Measurements from ENCODE around the gene PLD2.
A peak's percentile ranks its signal among the peaks of the same experiment; 100 is the strongest.

PLD2 gene

DNA sequence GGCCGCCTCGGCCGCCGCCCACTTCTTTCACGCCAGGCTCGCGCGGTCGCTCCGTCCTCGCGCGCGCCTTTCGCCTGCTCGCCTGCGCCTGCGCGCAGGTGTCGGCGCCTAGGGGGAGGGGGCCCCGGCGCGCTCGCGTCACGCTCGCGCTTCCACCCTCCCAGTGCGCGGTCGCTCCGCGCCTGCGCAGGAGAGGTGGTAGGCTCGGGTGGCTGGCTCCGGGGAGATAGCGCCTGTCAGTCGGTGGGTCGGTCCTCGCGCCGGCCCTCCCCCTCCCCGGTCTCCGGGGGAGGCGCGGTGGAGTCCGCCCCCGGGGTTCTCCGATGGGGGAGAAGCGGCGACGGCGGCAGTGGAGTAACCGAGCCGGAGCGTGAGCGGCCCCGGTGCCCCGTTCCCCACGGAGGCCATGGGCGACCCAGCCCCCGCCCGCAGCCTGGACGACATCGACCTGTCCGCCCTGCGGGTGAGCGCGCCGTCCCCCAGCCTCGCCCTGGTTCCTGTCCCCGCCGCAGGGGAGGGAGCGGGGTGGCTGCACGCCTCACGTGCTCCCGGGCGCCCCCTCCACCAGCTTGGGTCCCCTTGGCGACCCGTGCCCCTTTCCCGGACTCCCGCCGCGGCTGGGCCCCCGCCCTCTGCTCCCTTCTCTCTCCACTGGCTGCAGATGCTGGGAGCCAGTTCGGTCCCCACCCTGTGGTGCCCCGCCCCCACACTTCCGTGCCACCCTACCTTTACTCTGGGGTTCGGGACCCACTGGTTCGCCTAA, 26.4 kb downstream of the PLD2 start, which contains the start of gene MINK1:
MINK1 (plus strand) TSS at position 163 of the 763 bp plus-strand sequence; CDS start at position 407, 244 bp downstream.
- FAIRE-seq, result peak; percentile 97
- no peak for TF ChIP-seq POLR2A (IDR thresholded peaks at IDR 0.05; ENCODE audit: low read depth, low read length)
- TF ChIP-seq TAF1 (IDR thresholded peaks at IDR 0.05; ENCODE audit: low read depth, low read length), result no peak
- peak; percentile 85 for TF ChIP-seq PAX5 (IDR thresholded peaks at IDR 0.05; ENCODE audit: insufficient read depth, low read length, severe bottlenecking)
- TF ChIP-seq POLR2AphosphoS5 (IDR thresholded peaks at IDR 0.05; ENCODE audit: low read depth, low read length), result peak; percentile 36; the same call in 1 of the 2 replicates
- 0 out of 2 replicates have a peak, but pooled peaks have one; percentile 22 for TF ChIP-seq POU2F2 (IDR thresholded peaks at IDR 0.05; ENCODE audit: low read depth, low read length)
- TF ChIP-seq SPI1 (IDR thresholded peaks at IDR 0.05; ENCODE audit: low read depth, low read length), result 0 out of 2 replicates have a peak, but pooled peaks have one; percentile 4
- peak; percentile 99 for DNase-seq (ENCODE audit: insufficient read length, low spot score)

DNA sequence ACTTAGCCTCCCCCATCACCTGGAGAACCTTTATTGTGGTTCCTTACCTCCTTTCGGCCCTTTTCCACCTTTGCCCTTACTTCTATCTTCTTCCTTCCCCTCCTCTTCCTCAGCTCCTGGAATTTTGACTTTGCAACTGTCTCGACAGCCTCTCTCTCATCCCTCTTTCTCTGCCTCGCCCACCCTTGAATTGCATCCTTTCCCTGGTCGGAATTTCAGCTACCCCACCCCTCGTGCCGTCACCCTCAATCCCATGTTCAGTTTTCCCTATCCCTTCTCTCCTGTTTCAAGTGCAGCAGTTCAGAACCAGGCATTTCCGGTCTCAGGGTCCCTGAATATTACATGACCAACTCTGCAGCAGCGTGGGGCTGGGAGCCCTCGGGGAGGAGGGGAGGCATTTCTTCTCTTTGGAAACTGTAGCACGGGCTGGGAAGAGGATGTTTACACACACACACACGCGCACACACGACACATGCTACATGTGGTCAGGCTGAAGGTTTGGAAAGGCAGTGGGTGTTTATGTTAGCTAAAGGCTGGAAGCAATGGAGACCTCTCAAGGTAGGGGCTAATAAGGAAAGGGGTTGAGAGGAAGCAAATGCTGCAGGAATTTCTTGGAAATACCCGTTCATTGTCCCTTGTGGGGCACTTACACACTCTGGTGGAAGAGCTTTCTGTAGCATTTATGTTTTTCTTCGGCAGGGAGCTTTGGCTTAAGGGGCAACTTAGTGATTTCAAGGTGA, 27.2 kb downstream of the PLD2 start:
- no peak for DNase-seq (ENCODE audit: insufficient read length, low spot score)
- TF ChIP-seq SPI1 (IDR thresholded peaks at IDR 0.05; ENCODE audit: low read depth, low read length) (no peak), POLR2AphosphoS5 (IDR thresholded peaks at IDR 0.05; ENCODE audit: low read depth, low read length) (no peak), PAX5 (IDR thresholded peaks at IDR 0.05; ENCODE audit: insufficient read depth, low read length, severe bottlenecking) (no peak), TAF1 (IDR thresholded peaks at IDR 0.05; ENCODE audit: low read depth, low read length) (no peak), POU2F2 (IDR thresholded peaks at IDR 0.05; ENCODE audit: low read depth, low read length) (no peak), POLR2A (IDR thresholded peaks at IDR 0.05; ENCODE audit: low read depth, low read length) (no peak)

GRCh38 chr17:4834681-4835020, 27.7 kb downstream of the PLD2 start:
- DNase-seq (ENCODE audit: insufficient read length, low spot score) (no peak), FAIRE-seq (no peak)
- no peak for TF ChIP-seq POLR2A (IDR thresholded peaks at IDR 0.05; ENCODE audit: low read depth, low read length)
- TF ChIP-seq PAX5 (IDR thresholded peaks at IDR 0.05; ENCODE audit: insufficient read depth, low read length, severe bottlenecking), result no peak

More for the DNA sequence above, 27.2 kb downstream of the PLD2 start:
- FAIRE-seq, result peak; percentile 66

DNA sequence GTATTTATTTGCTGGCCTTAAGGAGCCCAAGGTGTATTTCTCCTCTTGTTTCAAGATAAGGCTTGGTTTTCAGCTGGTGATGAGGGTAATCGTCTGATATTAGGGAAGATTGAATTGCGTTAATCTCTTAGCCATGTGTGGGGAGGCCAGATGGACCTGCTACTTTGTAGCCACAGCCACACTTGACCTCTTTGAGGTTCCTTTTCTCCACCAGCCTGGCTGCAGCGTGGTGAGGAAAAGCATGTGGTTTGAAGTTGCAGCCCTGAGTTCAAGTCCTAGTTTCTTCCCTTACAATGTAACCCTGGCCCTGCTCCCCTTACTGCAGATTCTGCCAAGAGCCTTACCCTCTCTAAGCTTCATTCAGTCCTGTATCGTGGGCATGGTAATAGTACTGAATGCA, 29.3 kb downstream of the PLD2 start:
- DNase-seq (ENCODE audit: insufficient read length, low spot score) (no peak), FAIRE-seq (no peak)
- TF ChIP-seq POLR2A (IDR thresholded peaks at IDR 0.05; ENCODE audit: low read depth, low read length), result no peak
- no peak for TF ChIP-seq SPI1 (IDR thresholded peaks at IDR 0.05; ENCODE audit: low read depth, low read length)
- TF ChIP-seq PAX5 (IDR thresholded peaks at IDR 0.05; ENCODE audit: insufficient read depth, low read length, severe bottlenecking), result no peak
- TF ChIP-seq POLR2AphosphoS5 (IDR thresholded peaks at IDR 0.05; ENCODE audit: low read depth, low read length), result no peak
- no peak for TF ChIP-seq TAF1 (IDR thresholded peaks at IDR 0.05; ENCODE audit: low read depth, low read length)
- TF ChIP-seq POU2F2 (IDR thresholded peaks at IDR 0.05; ENCODE audit: low read depth, low read length), result no peak

DNA sequence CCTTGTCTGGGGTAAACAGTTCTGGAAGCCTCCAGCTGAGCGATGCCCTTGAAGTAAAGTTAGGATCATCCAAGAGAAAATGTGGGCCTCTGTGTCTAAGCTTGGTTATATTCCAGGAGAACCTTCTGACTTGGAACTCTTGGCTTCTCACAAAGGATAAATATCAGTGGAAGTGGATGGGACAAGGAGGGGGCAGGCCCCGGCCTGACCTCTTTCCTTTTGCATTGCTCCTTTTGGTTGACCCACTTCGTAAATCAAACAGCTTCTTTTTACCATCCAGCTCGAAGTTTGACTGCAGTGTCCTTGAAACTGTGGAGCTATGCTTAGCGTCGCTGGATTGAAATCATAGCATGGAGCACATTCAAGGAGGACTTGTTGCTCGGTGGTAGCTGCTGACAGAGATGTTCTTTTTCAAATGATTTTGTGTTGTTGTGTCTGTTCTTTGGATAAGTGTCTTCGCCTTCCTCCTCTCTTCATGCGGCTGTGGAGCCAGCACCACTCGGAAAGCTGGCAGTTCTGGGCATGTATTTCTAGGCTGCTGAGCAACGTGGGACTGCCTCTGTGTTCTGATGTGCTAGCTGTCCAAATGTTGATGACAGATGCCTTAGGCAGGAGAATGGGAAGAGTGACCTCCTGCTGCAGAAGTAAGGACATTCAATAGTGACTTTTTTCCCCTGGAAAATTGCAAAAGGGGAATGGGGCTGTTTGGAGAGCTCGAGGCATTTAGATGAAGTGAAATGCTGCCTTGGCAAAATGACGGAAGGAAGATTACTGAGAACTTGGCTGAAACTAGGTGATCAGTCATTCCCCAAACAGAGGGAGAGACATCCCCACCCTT, 30.7 kb downstream of the PLD2 start:
- DNase-seq (ENCODE audit: insufficient read length, low spot score) (no peak), FAIRE-seq (no peak)
- TF ChIP-seq POLR2A (IDR thresholded peaks at IDR 0.05; ENCODE audit: low read depth, low read length) (no peak), POU2F2 (IDR thresholded peaks at IDR 0.05; ENCODE audit: low read depth, low read length) (no peak), SPI1 (IDR thresholded peaks at IDR 0.05; ENCODE audit: low read depth, low read length) (no peak), PAX5 (IDR thresholded peaks at IDR 0.05; ENCODE audit: insufficient read depth, low read length, severe bottlenecking) (no peak), TAF1 (IDR thresholded peaks at IDR 0.05; ENCODE audit: low read depth, low read length) (no peak), POLR2AphosphoS5 (IDR thresholded peaks at IDR 0.05; ENCODE audit: low read depth, low read length) (no peak)

DNA sequence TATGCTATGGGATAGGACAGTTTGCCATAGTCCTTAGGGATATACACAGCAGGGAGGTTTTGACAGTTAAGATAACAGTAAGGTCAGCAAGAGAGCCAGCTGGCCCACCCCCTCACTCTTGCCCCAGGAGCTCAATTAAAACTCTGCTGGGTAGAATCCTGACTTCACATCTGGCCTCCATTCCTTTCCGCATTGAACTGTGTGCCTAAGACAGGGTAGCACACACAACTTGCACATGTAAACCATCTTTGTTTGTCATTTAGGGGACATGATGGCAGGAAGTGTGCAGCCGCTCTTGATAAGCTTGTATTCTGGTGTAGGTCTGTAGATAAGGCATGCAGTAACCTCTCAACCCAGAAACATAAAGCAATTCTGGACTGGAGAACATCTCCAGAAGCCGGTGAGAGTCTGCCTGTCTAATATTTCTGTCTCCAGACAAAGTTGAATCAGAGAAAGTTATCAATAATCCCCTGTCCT, 31.4 kb downstream of the PLD2 start:
- FAIRE-seq, result no peak
- TF ChIP-seq TAF1 (IDR thresholded peaks at IDR 0.05; ENCODE audit: low read depth, low read length) (no peak), PAX5 (IDR thresholded peaks at IDR 0.05; ENCODE audit: insufficient read depth, low read length, severe bottlenecking) (no peak), POU2F2 (IDR thresholded peaks at IDR 0.05; ENCODE audit: low read depth, low read length) (no peak), POLR2A (IDR thresholded peaks at IDR 0.05; ENCODE audit: low read depth, low read length) (no peak), POLR2AphosphoS5 (IDR thresholded peaks at IDR 0.05; ENCODE audit: low read depth, low read length) (no peak), SPI1 (IDR thresholded peaks at IDR 0.05; ENCODE audit: low read depth, low read length) (no peak)
- no peak for DNase-seq (ENCODE audit: insufficient read length, low spot score)

DNA sequence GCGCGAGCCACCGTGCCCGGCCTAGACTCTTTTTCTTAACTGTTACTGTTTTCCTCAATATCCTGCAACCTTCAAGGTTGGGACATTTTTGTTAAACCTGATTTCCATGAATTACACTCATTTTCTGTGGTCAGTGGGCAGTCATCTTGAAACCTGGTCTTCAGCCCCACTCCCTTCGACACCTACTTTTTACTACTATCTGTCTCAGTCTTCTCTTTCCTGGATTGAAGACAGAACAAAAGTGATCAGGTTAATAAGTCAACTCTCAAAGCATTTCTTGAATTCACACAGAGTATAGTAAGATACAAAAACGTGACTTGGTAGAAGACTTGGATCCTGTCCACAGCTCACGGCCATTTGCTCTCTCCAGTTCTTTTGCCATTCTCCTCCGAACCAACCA, 32.3 kb downstream of the PLD2 start:
- DNase-seq (ENCODE audit: insufficient read length, low spot score), result no peak
- no peak for TF ChIP-seq SPI1 (IDR thresholded peaks at IDR 0.05; ENCODE audit: low read depth, low read length)
- TF ChIP-seq POLR2A (IDR thresholded peaks at IDR 0.05; ENCODE audit: low read depth, low read length), result no peak
- TF ChIP-seq TAF1 (IDR thresholded peaks at IDR 0.05; ENCODE audit: low read depth, low read length), result no peak
- no peak for TF ChIP-seq POU2F2 (IDR thresholded peaks at IDR 0.05; ENCODE audit: low read depth, low read length)
- no peak for TF ChIP-seq PAX5 (IDR thresholded peaks at IDR 0.05; ENCODE audit: insufficient read depth, low read length, severe bottlenecking)
- no peak for TF ChIP-seq POLR2AphosphoS5 (IDR thresholded peaks at IDR 0.05; ENCODE audit: low read depth, low read length)
- FAIRE-seq, result no peak

GRCh38 chr17:4839965-4840892, 33.3 kb downstream of the PLD2 start:
- DNase-seq (ENCODE audit: insufficient read length, low spot score), result no peak
- no peak for FAIRE-seq
- TF ChIP-seq SPI1 (IDR thresholded peaks at IDR 0.05; ENCODE audit: low read depth, low read length), result no peak
- TF ChIP-seq TAF1 (IDR thresholded peaks at IDR 0.05; ENCODE audit: low read depth, low read length), result no peak
- no peak for TF ChIP-seq POU2F2 (IDR thresholded peaks at IDR 0.05; ENCODE audit: low read depth, low read length)
- TF ChIP-seq PAX5 (IDR thresholded peaks at IDR 0.05; ENCODE audit: insufficient read depth, low read length, severe bottlenecking), result no peak
- TF ChIP-seq POLR2AphosphoS5 (IDR thresholded peaks at IDR 0.05; ENCODE audit: low read depth, low read length), result no peak
- TF ChIP-seq POLR2A (IDR thresholded peaks at IDR 0.05; ENCODE audit: low read depth, low read length), result no peak
